ENCODE measurements around the gene PDIK1L. TPM values are rescaled to one million over a fixed set of nuclear protein-coding genes. Genes with fewer than 3 reads are reported as not detected.

Gene PDIK1L
- total RNA-seq, 1 donor from 2014 or later: 7.2 TPM

DNA sequence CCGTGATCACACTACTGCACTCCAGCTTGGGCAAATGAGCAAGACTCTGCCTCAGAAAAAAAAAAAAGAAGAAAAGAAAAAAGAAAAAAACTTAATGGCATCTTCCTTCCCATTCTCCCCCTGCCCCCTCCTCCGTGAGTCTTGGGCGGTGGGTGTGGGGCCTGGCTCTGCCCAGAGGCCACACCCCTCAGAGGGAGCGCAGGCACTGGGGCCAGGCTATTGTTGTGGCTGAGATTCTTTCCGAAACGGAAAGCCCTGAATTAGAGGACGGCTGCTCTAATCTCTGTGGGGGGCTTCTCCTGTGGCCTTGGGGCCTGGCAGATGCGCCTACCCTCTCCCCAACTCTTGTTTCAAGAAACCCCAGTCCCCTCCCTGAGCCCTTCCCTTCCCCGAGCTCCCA is 43.1 kb downstream of the PDIK1L start:
- Mint-ChIP-seq H3K4me3 (ENCODE audit: unreplicated experiment) (peak overlapping the region; percentile 49), H3K27ac (ENCODE audit: unreplicated experiment) (no peak overlapping the region), H3K27me3 (ENCODE audit: unreplicated experiment) (peaks cover 5% of the 10 kb centered on the region), H3K9me3 (ENCODE audit: unreplicated experiment) (peaks cover under 1% of the 10 kb centered on the region), H3K4me1 (ENCODE audit: low read depth, unreplicated experiment) (peaks cover 21% of the 10 kb centered on the region), H3K36me3 (ENCODE audit: unreplicated experiment) (no peaks in the 10 kb centered on the region)
- DNase-seq: no peak
- TF ChIP-seq, protein P1, sequence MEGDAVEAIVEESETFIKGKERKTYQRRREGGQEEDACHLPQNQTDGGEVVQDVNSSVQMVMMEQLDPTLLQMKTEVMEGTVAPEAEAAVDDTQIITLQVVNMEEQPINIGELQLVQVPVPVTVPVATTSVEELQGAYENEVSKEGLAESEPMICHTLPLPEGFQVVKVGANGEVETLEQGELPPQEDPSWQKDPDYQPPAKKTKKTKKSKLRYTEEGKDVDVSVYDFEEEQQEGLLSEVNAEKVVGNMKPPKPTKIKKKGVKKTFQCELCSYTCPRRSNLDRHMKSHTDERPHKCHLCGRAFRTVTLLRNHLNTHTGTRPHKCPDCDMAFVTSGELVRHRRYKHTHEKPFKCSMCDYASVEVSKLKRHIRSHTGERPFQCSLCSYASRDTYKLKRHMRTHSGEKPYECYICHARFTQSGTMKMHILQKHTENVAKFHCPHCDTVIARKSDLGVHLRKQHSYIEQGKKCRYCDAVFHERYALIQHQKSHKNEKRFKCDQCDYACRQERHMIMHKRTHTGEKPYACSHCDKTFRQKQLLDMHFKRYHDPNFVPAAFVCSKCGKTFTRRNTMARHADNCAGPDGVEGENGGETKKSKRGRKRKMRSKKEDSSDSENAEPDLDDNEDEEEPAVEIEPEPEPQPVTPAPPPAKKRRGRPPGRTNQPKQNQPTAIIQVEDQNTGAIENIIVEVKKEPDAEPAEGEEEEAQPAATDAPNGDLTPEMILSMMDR (IDR thresholded peaks at IDR 0.05; ENCODE audit: partially characterized antibody, unreplicated experiment): no peak

DNA sequence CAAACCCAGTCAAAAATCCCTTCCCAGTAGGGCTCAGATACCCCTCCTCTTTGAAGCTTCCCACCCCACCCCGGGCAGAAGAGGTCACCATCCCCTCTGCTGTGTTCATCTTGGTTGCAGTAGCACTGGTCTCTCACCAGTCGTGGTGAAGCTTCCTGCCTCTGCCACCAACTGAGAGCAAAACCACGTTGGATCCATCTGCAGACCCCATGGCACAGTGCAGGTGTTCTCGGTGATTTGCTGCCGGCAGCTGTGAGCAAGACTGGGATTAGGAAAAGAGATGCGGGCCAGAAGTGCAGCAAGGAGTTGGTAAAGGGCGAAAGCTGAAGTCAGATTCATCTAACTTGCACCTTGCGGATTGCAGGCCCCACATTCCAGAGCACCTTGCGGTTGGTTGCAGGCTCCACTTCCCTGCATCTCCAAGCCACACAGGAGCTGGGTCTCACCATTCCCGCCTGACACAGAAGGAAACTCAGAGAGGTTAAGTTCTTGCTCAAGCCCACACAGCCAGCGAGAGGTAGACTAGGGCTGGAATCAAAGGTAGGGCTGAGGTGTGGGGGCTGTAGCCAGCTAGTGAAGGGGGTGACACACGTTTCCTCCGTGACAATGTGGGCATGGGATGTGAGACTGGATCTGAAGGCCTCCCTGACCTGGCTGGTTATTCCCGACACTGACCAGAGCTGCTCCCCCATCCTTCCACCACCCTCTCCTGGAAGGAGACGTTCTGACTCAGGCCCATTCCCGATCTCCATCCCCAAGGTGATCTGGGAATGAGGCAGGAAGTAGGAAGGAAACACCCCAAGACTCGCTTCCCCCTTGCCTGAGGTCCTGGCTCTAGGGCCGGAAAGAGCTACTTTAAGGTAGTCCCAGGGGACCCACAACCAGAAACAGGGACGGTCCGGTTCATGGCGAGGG is 44.0 kb downstream of the PDIK1L start:
- Mint-ChIP-seq H3K36me3 (ENCODE audit: unreplicated experiment) (no peaks in the 10 kb centered on the region), H3K27ac (ENCODE audit: unreplicated experiment) (no peak overlapping the region), H3K27me3 (ENCODE audit: unreplicated experiment) (peaks cover 5% of the 10 kb centered on the region), H3K4me3 (ENCODE audit: unreplicated experiment) (no peak overlapping the region), H3K4me1 (ENCODE audit: low read depth, unreplicated experiment) (peaks cover 21% of the 10 kb centered on the region), H3K9me3 (ENCODE audit: unreplicated experiment) (peaks cover 2% of the 10 kb centered on the region)
- DNase-seq: no peak
- TF ChIP-seq, protein P1 (IDR thresholded peaks at IDR 0.05; ENCODE audit: partially characterized antibody, unreplicated experiment): no peak

DNA sequence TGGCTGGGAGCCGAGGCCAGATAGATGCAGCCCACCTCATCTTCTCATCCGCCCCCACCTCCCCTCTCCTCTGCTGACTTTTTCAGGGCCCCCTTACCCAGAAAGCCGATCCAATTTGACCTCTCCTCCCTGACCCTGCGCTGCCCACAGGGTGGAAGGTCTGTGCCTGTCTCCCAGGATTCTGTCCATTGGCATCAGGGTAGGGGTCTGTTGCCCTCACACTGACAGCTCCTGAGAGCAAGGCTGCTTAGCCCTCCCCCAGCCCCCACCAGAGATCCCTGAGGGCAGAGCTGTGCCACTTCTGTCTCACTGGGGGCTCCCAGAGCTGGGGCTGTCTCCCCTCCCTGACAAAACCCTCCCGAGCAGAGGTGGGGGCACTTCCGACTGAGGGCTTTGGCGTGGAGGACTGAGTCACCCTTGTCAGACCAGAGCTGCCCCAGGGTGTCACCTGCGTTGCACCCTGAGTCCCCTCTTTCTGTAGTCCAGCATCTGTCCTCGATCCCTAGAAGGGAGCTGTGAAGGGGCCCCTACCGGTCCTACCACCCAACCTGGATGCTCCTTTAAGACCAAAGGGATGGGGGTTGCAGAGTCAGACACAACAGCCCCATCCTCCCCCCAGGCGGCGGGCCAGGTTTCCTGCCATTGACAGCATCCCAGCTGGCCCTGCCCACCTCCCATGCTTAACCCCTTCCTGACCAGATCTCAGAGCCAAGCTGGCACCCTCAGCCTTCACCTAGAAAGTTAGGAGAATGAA is 44.8 kb downstream of the PDIK1L start:
- peak; percentile 46 for DNase-seq

DNA sequence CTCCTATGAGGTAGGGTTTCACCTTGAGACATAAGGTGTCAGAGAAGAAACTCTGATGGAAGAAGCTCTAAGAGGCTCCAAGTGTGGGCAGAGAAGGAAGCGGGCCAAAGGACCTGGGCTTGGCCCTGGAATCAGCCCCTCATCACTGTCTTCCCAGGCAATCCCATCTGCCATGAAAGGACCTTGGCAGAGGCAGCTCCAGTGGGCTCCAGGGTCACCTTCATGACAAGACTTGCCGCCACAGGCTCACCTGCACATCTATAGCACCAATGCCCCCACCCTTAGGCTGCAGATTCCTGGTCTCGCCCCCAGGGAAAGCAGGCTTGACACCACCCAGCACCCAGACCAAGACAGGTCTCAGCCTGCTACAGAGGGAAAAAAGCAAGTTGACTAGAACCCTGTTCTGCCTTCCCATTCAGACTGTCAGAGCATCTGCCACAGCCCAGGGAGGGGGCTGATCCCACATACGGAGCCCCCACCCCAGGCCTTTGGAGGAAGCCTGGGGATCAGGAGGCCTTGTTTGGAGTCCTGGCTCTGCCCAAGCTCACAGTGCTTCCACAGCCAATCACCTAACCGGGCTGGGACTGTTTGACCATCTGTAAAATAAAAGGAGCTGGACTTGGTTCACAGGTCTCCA is 46.8 kb downstream of the PDIK1L start:
- peaks cover 7% of the 10 kb centered on the region for H3K27me3 Mint-ChIP-seq (ENCODE audit: unreplicated experiment)
- H3K4me1 Mint-ChIP-seq (ENCODE audit: low read depth, unreplicated experiment): peaks cover 15% of the 10 kb centered on the region
- no peak overlapping the region for H3K4me3 Mint-ChIP-seq (ENCODE audit: unreplicated experiment)
- no peak for DNase-seq
- no peaks in the 10 kb centered on the region for H3K36me3 Mint-ChIP-seq (ENCODE audit: unreplicated experiment)
- H3K27ac Mint-ChIP-seq (ENCODE audit: unreplicated experiment): no peak overlapping the region
- H3K9me3 Mint-ChIP-seq (ENCODE audit: unreplicated experiment): peaks cover 2% of the 10 kb centered on the region
- TF ChIP-seq, protein P1 (IDR thresholded peaks at IDR 0.05; ENCODE audit: partially characterized antibody, unreplicated experiment): no peak

More for the DNA sequence above, 44.8 kb downstream of the PDIK1L start:
- TF ChIP-seq, protein P1 (IDR thresholded peaks at IDR 0.05; ENCODE audit: partially characterized antibody, unreplicated experiment): no peak
- Mint-ChIP-seq H3K27me3 (ENCODE audit: unreplicated experiment) (peaks cover 5% of the 10 kb centered on the region), H3K36me3 (ENCODE audit: unreplicated experiment) (no peaks in the 10 kb centered on the region), H3K4me3 (ENCODE audit: unreplicated experiment) (peak overlapping the region; percentile 25), H3K9me3 (ENCODE audit: unreplicated experiment) (peaks cover 2% of the 10 kb centered on the region), H3K27ac (ENCODE audit: unreplicated experiment) (no peak overlapping the region), H3K4me1 (ENCODE audit: low read depth, unreplicated experiment) (peaks cover 20% of the 10 kb centered on the region)
